HuH-7 (cell line): ENCODE measurements around the gene CDC42SE2.
A peak's percentile ranks its signal among the peaks of the same experiment; 100 is the strongest.
"Not testable (repeated sequence)": the region's sequence is repeated elsewhere in the genome, so short reads cannot be mapped to it uniquely, and the experiment has no call there.

Experiments used
- DNase-seq: peaks from one replicate; pipeline ENCODE4 v3.0.0; 2011; ENCODE audit warnings: low spot score

Gene CDC42SE2

DNA sequence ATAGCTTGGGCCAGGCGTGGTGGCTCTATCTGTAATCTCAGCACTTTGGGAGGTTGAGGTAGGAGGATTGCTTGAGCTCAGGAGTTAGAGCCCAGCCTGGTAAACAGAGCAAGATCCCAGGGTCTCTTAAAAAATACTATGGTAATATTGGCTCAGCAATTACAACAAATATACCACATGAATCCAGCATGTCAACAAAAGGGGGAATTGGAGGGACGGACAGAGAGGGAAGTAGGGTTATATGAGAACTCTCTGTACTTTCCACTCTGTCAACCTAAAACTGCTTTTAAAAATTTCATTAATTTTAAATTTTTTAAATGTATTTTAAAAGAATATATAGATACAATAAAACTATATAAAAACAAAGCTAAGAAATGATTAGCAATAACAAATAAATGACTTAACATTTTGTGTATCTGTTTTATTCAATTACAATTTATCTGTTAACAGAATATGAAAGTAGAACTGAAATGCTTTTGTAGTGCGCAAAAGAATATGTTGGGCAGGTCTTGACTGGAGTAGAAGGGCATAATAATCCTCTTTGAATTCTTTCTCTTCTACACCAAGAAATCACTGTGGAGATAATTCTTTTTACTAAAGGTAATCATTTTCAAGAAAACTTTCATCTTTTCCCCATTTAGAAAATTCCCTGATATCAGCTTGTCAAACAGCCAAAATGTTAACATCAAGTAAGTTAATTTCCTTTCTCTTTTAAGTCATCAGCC is 12.9 kb upstream of the CDC42SE2 start:
- DNase-seq: no peak

DNA sequence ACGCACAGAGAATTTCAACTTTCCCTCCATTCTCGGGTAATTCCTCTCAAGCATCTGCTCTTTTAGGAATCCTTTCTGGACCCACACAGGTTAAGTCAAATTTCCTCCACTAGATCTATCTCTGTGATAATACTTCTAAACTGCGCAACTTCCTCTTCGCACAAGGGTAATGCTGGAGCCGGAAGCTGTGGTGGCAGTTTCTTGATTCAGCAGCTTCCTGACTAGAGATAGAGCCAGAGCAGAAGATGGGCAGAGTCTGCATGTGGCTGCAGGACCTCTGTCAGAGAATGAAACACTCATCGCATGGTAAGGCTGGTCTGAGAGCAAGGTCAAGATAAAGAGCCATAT is 11.1 kb upstream of the CDC42SE2 start:
- DNase-seq: no peak

GRCh38 chr5:131254025-131254424 is 9.8 kb upstream of the CDC42SE2 start:
- not testable (repeated sequence) for DNase-seq

DNA sequence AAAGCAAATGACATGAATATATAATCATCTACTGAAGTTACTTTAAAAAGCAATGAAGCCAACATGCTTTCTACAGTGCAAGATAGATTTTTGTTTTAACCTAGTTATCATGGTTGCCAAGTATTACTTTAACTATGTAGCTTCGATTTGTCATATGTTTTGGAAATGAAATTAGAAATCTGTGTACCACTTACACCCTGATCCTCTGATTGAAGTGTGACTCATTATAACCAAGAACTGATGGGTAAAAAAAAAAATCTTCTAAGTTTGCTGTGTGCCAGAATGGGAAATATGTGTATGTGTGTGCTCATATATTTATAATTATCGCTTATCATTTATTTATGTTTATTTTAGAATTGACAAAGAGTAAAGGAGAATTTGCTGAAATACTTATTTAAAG is 9.1 kb upstream of the CDC42SE2 start:
- no peak for DNase-seq

DNA sequence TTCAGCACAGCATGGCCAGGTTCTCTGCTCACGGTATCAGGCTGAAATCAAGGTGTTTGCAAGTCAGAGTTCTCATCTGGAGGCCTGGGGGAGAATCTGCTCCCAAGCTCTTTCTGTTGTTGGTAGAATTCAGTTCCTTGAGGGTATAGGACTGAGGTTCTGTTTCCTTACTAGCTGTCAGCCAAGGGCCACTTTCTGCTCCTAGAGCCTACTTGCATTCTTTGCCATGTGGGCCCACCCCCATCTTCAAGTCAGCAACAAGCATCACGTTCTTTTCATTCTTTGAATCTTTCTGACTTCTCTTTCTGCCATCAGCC is 7.4 kb upstream of the CDC42SE2 start:
- no peak for DNase-seq

DNA sequence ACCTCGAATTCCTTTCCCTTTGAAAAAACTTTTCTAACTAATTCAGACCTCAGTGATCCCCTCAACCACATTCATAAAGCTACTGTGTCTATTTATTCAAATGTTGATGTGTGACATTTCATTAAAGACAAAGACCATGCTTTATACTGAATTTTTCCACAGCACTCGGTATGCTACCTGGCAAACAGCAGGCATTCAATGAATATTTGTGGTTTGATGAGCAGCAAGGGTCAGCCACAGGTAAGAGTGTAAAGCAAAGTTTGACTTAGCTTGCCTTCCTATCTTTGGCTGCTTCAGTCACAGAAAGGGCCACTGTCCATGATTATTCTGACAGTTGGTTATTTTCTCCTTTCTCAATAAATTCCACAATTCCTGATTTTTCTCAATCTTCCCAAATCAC is 5.1 kb upstream of the CDC42SE2 start:
- no peak for DNase-seq

- no peak for DNase-seq
Observed at GRCh38 chr5:131259326-131259725, 4.5 kb upstream of the CDC42SE2 start.

- DNase-seq: no peak
Observed at GRCh38 chr5:131260895-131261294, 3.0 kb upstream of the CDC42SE2 start.

DNA sequence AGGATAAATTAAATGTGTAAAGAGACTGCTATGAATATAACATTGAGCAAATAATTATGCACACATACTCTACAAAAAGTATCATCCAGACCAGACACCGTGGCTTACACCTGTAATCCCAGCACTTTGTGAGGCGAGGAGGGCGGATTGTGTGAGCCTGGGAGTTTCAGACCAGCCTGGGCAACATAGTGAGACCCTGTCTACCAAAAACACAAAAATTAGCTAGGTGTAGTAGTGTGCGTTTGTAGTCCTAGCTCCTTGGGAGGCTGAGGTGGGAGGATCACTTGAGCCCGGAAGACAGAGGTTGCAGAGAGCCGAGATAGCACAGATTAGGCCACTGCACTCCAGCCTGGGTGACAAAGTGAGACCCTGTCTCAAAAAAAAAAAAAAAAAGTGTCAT is 2.4 kb upstream of the CDC42SE2 start:
- DNase-seq: no peak

DNA sequence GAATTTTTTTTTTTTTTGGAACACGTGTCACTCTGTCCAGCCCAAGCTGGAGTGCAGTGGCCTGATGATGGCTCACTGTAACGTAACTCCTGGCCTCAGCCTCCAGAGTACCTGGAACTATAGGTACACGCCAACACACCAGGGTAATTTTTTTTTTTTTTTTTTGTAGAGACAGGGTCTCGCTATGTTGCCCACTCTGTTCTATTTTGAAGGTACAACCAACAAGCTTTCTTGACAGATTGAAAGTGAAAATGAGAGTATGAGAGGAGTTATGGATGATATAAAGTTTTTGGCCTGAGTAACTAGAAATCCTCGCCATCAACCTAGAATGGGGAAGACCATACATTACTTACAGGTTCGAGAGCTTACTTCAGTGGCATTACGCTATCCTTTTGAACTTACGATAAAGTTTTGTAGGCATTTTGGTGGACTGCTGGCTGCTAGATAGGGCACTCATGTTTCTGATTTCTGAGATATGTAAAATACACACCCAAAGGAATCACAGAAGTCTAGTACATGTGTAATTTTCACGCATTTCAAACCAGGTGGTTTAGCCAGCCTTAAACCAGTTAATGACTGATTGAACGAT is 806 bp upstream of the CDC42SE2 start:
- no peak for DNase-seq

DNA sequence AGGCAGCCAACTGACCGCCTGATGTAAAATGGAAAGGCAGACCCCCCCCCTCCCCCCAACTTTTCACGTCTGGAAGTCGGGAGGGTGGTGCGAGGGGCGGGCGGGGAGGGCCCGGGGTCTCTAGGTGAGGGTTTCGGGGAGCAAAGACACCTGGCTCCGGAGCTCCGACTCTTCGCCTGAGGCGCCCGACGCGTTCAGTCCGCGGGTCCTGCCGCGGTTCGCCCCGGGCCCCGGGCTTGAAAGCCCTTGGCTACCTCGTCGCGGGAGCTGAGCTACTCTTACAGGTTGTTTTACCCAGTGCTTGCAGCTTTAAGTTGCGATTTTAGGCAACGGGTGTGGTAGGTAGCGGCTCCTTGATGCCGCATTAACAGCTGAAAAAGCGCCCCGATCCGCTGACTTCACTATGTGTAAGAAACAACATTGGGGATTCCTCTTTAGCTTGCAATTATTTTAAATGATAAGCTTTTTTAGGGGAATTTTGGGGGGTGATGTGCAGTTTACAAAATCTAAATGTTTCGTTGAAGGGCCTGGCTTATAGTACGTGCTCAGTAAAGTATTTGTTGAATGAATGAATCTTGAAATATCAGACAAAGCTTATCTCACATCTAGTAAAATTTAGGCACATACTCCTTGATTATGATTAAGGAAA is 722 bp downstream of the CDC42SE2 start:
- DNase-seq: no peak

- peak; percentile 61 for DNase-seq
Observed at GRCh38 chr5:131265311-131265803, 1.5 kb downstream of the CDC42SE2 start.

- DNase-seq: no peak
Observed at GRCh38 chr5:131266370-131267060, 2.7 kb downstream of the CDC42SE2 start.

- no peak for DNase-seq
Observed at GRCh38 chr5:131268758-131269370, 5.0 kb downstream of the CDC42SE2 start.

DNA sequence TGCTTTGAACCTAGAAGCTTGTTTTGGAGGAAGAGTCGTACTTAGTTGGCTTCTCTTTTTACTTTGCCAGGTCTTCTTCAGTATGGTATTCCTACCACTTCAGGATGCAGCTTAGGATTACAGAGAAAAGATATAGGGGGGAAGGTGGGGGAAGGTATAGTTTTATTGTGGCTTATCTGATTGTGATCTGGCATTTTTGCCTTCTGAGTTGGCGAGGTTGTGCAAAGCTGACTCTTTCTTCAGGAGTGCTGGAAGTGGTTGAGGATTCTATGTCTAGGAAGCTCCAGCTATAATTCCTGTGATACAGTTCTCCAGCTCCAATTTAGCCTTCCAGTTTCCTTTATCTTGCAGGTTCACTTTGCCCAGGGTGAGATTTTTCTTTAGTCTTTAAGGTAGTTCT is 7.0 kb downstream of the CDC42SE2 start:
- DNase-seq: no peak

- DNase-seq: not testable (repeated sequence)
Observed at GRCh38 chr5:131271888-131272287, 8.0 kb downstream of the CDC42SE2 start.

DNA sequence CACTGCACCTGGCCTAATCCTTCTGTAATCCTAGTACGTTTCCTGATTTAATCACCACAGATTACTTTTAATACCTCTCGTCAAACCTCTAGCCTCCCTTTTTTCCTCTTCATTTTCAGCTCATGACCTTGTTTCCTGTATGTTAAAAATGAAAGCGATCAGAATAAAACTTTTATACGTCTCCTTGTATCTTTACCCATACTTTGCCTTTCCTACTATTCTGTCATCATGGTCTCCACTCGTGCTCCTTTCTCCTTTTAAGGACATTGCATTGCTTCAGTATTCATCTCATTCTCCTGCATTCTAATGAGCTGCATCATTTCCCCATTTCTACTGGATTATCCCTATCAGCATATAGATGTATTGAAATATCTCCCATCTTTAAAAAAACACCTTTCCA is 8.5 kb downstream of the CDC42SE2 start:
- no peak for DNase-seq

- DNase-seq: no peak
Observed at GRCh38 chr5:131272724-131273123, 8.9 kb downstream of the CDC42SE2 start.

DNA sequence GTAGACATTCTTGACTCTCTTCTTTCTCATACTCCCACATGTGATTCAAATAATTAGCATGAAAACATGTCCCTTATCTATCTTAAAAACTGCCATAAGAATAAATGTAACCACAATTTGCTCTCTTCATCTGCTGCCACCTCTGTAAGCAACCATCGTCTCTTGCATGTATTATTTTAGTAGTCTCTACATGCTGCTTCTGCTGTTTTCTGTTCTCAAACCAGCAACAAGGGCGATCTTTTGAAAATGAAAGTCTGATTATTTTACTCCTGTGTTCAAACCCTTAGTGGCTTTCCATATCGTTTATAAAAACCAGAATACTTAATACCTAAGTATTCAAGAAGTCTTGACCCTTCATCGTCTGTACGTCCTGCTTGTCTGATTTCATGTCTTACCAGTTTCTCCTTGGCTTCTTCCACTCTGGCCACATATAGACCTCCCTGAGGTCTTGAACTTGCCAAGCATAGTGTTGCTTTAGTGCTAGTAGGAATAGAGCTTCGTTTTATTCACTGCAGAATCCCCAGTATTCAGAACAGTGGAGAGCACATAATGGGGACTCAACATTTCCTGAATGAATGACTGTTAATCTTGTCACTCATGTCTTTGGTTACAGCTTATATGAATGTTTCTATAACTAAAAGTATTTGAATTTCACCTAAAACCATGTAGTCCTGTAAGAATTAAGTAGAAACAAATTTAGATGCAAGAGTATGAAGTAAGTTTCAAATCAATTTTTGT is 10.6 kb downstream of the CDC42SE2 start:
- no peak for DNase-seq

GRCh38 chr5:131276072-131276471 is 12.2 kb downstream of the CDC42SE2 start:
- no peak for DNase-seq

DNA sequence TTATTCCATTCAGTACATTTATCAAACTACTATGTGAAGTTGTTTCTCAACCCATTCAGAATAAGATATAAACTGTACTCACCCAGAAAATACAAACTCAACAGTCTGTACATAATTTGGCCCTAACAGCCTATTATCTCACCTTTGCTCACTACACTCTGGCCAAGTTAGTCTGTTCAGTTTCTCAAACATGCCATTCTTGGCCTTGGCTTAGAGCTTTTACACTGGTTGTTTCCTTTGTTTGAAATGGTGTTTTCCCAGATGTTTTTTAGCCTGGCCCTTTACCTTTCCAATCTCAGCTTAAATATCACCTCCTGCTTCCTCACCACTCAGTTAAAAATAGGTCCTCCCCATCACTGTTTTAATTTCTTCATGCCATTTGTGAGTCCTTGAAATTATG is 13.6 kb downstream of the CDC42SE2 start:
- DNase-seq: no peak
